ENCODE results near the gene GUCY2D.

GUCY2D gene

GRCh38 chr17:7961421-7961820, 41.0 kb upstream of the GUCY2D start:
- Histone ChIP-seq H3K9me3 (ENCODE audit: severe bottlenecking) (no peaks in the 10 kb centered on the region), H3K27ac (no peak overlapping the region), H3K36me3 (no peaks in the 10 kb centered on the region), H3K4me3 (ENCODE audit: low read depth, low read length) (no peak overlapping the region), H3K27me3 (ENCODE audit: insufficient read depth, low read depth, severe bottlenecking) (no peaks in the 10 kb centered on the region)
- DNase-seq = no peak
- TF ChIP-seq, protein P1, sequence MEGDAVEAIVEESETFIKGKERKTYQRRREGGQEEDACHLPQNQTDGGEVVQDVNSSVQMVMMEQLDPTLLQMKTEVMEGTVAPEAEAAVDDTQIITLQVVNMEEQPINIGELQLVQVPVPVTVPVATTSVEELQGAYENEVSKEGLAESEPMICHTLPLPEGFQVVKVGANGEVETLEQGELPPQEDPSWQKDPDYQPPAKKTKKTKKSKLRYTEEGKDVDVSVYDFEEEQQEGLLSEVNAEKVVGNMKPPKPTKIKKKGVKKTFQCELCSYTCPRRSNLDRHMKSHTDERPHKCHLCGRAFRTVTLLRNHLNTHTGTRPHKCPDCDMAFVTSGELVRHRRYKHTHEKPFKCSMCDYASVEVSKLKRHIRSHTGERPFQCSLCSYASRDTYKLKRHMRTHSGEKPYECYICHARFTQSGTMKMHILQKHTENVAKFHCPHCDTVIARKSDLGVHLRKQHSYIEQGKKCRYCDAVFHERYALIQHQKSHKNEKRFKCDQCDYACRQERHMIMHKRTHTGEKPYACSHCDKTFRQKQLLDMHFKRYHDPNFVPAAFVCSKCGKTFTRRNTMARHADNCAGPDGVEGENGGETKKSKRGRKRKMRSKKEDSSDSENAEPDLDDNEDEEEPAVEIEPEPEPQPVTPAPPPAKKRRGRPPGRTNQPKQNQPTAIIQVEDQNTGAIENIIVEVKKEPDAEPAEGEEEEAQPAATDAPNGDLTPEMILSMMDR (IDR thresholded peaks at IDR 0.05; ENCODE audit: low read depth, low read length) = no peak

DNA sequence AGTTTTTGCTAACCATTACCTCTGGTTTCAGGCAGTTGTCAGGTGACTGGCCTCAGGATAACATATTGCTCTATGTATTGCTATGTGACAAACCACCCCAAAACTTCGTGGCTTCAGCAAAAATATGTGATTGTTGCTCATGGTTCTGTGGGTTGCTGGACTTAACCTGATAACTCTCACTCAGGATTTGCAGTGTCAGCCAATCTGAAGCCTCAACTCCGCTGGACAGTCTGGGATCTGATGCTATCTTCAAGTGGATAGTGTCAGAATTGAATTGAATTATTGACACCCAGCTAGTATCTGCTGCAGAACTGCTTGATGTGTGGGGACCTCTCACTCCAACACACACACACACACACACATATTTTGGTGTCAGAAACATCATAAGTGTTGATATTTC, 34.7 kb upstream of the GUCY2D start:
- H3K27ac ChIP-seq = no peak overlapping the region
- no peaks in the 10 kb centered on the region for H3K9me3 ChIP-seq (ENCODE audit: severe bottlenecking)
- TF ChIP-seq, protein P1 (IDR thresholded peaks at IDR 0.05; ENCODE audit: low read depth, low read length) = no peak
- no peak overlapping the region for H3K4me3 ChIP-seq (ENCODE audit: low read depth, low read length)
- DNase-seq = no peak
- no peaks in the 10 kb centered on the region for H3K36me3 ChIP-seq
- H3K27me3 ChIP-seq (ENCODE audit: insufficient read depth, low read depth, severe bottlenecking) = no peaks in the 10 kb centered on the region

- no peaks in the 10 kb centered on the region for H3K27me3 ChIP-seq (ENCODE audit: insufficient read depth, low read depth, severe bottlenecking)
- H3K4me3 ChIP-seq (ENCODE audit: low read depth, low read length) = no peak overlapping the region
- no peaks in the 10 kb centered on the region for H3K36me3 ChIP-seq
- peaks cover 7% of the 10 kb centered on the region for H3K9me3 ChIP-seq (ENCODE audit: severe bottlenecking)
- no peak for DNase-seq
- no peak overlapping the region for H3K27ac ChIP-seq
- TF ChIP-seq, protein P1 (IDR thresholded peaks at IDR 0.05; ENCODE audit: low read depth, low read length) = no peak
These were observed 33.0 kb upstream of the GUCY2D start for GRCh38 chr17:7969433-7969832.

- H3K27me3 ChIP-seq (ENCODE audit: insufficient read depth, low read depth, severe bottlenecking) = no peaks in the 10 kb centered on the region
These were observed 30.8 kb upstream of the GUCY2D start for GRCh38 chr17:7971651-7972050.

GRCh38 chr17:7972131-7972785, 30.2 kb upstream of the GUCY2D start:
- H3K27me3 ChIP-seq (ENCODE audit: insufficient read depth, low read depth, severe bottlenecking) = no peaks in the 10 kb centered on the region
- TF ChIP-seq, protein P1 (IDR thresholded peaks at IDR 0.05; ENCODE audit: low read depth, low read length) = no peak
- H3K9me3 ChIP-seq (ENCODE audit: severe bottlenecking) = peaks cover 16% of the 10 kb centered on the region
- H3K36me3 ChIP-seq = no peaks in the 10 kb centered on the region
- H3K27ac ChIP-seq = no peak overlapping the region
- H3K4me3 ChIP-seq (ENCODE audit: low read depth, low read length) = no peak overlapping the region
- DNase-seq = no peak

More at GRCh38 chr17:7971651-7972050, 30.8 kb upstream of the GUCY2D start:
- H3K9me3 ChIP-seq (ENCODE audit: severe bottlenecking) = peaks cover 16% of the 10 kb centered on the region
- no peak overlapping the region for H3K27ac ChIP-seq
- H3K4me3 ChIP-seq (ENCODE audit: low read depth, low read length) = no peak overlapping the region
- TF ChIP-seq, protein P1 (IDR thresholded peaks at IDR 0.05; ENCODE audit: low read depth, low read length) = no peak
- H3K36me3 ChIP-seq = no peaks in the 10 kb centered on the region
- no peak for DNase-seq

GRCh38 chr17:7974638-7975131, 27.7 kb upstream of the GUCY2D start:
- Histone ChIP-seq H3K27me3 (ENCODE audit: insufficient read depth, low read depth, severe bottlenecking) (no peaks in the 10 kb centered on the region), H3K9me3 (ENCODE audit: severe bottlenecking) (peaks cover 16% of the 10 kb centered on the region), H3K36me3 (no peaks in the 10 kb centered on the region), H3K27ac (no peak overlapping the region), H3K4me3 (ENCODE audit: low read depth, low read length) (no peak overlapping the region)
- DNase-seq = no peak
- TF ChIP-seq, protein P1 (IDR thresholded peaks at IDR 0.05; ENCODE audit: low read depth, low read length) = no peak
